ENCODE measurements around the gene MAGIX. TPM values are rescaled to one million over a fixed set of nuclear protein-coding genes. Genes with fewer than 3 reads are reported as not detected.

Gene MAGIX
- total and polyA plus RNA-seq, 2 of the 4 experiments (the other 2 are of a cell fraction): 0.72 to 1.1 TPM

DNA sequence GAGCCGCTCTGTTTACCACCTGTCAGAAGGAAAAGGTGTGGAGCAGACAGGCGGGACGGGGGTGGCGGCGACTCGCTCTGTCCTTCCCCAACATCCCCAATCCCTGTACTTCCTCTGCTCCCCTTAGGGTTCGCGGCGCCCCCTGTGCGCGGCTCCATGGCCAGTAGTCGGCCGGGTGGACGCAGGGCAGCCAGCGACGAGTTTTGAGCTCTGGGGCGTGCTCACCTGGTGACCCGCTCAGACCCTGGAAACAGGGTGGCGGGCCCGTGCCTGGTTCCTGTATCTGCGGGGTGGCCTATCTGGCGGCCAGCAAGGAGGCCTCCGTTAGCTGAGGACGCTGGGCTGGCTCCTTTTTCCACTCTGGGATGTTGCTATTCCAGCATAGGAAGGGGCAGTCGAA lies 5.4 kb upstream of the MAGIX start:
- H3K4me2 ChIP-seq (ENCODE audit: low read depth, low read length): no peak overlapping the region
- no peaks in the 10 kb centered on the region for H3K9me1 ChIP-seq (ENCODE audit: insufficient read depth, low read length)
- H3K14ac ChIP-seq (replicated peaks; ENCODE audit: low read depth, low read length): no peak overlapping the region
- no peak overlapping the region for H2AK5ac ChIP-seq (ENCODE audit: low read depth, low read length)
- 67% methylated on average over 11 of the region's 25 CpGs; no CpG with 5 or more reads in 1 of the 2 experiments for WGBS, 2 experiments (ENCODE audit: extremely low coverage in 2 of 2, insufficient read length in 1 of 2)
- POLR2A ChIA-PET (ENCODE audit: unreplicated experiment): interaction anchor here (0.5 kb wide), 1 partner anchor 54 kb away, joined by 12 read pairs; no protein-coding TSS in a partner anchor
- no peaks in the 10 kb centered on the region; a peak in 1 of 4 replicates for H3K79me1 ChIP-seq (ENCODE audit: low read depth in 1 of 2, low read length in 2 of 2)
- intact Hi-C loops (cut with micrococcal nuclease): no loop called here
- no peak for DNase-seq
- no peak overlapping the region for H2BK20ac ChIP-seq (ENCODE audit: low read depth, low read length)
- no peaks in the 10 kb centered on the region for H4K20me1 ChIP-seq (ENCODE audit: insufficient read depth, low read length)
- H3K56ac ChIP-seq (ENCODE audit: extremely low read depth, insufficient read depth, low read length): no peak overlapping the region
- in situ Hi-C loops (cut with MboI; ENCODE audit: low sequenced_read_pairs): no loop called here
- no peak overlapping the region for H2BK120ac ChIP-seq (ENCODE audit: low read depth, low read length)
- dilution Hi-C loops (cut with HindIII; ENCODE audit: low sequenced_read_pairs, unreplicated experiment): no loop called here
- no peak overlapping the region for H2BK5ac ChIP-seq (ENCODE audit: low read depth, low read length, poor library complexity, severe bottlenecking)
- H2BK15ac ChIP-seq (ENCODE audit: low read depth, low read length): no peak overlapping the region
- no peak overlapping the region for H3K18ac ChIP-seq (ENCODE audit: low read depth, low read length)
- H3K36me3 ChIP-seq (ENCODE audit: control insufficient read depth, insufficient read depth, low read length): no peaks in the 10 kb centered on the region
- BruUV-seq (replicated peaks): no TSS peak
- H3K23ac ChIP-seq (ENCODE audit: low read depth, low read length): no peak overlapping the region
- no peak overlapping the region for H4K8ac ChIP-seq (ENCODE audit: low read depth in 2 of 2, low read length in 2 of 2)
- H2AK9ac ChIP-seq (replicated peaks; ENCODE audit: low read depth, low read length, poor library complexity): peak overlapping the region; percentile 28
- H3K4me1 ChIP-seq (ENCODE audit: control insufficient read depth, insufficient read depth, low read length): peaks cover 6% of the 10 kb centered on the region
- no peak overlapping the region for H3K27ac ChIP-seq (ENCODE audit: insufficient read depth, low read length)
- H3K4ac ChIP-seq (ENCODE audit: low read depth, low read length): no peak overlapping the region
- H3K4me3 ChIP-seq (ENCODE audit: insufficient read depth, low read depth, low read length): no peak overlapping the region
- H4K91ac ChIP-seq (ENCODE audit: insufficient read depth, low read depth, low read length): no peak overlapping the region
- CTCF ChIA-PET: no interaction called here
- H4K5ac ChIP-seq (ENCODE audit: low read depth, low read length): no peak overlapping the region
- TF ChIP-seq ELK1 (IDR thresholded peaks at IDR 0.05; ENCODE audit: borderline replicate concordance, low read depth, low read length) (no peak), RAD21 (IDR thresholded peaks at IDR 0.05; ENCODE audit: low read length) (no peak), CEBPB (IDR thresholded peaks at IDR 0.05; ENCODE audit: low read depth, low read length) (no peak), MAFK (IDR thresholded peaks at IDR 0.05; ENCODE audit: low read depth, low read length) (no peak), CHD1 (IDR thresholded peaks at IDR 0.05; ENCODE audit: low read depth, low read length) (no peak), RFX5 (IDR thresholded peaks at IDR 0.05; ENCODE audit: low read depth, low read length) (no peak), POLR2A (IDR thresholded peaks at IDR 0.05; ENCODE audit: low read depth, low read length) (no peak), MXI1 (IDR thresholded peaks at IDR 0.05; ENCODE audit: borderline replicate concordance, low read depth, low read length) (no peak), FOS (IDR thresholded peaks at IDR 0.05; ENCODE audit: low read depth, low read length) (no peak), SMC3 (IDR thresholded peaks at IDR 0.05; ENCODE audit: low read depth, low read length) (no peak), USF2 (IDR thresholded peaks at IDR 0.05; ENCODE audit: low read depth, low read length) (no peak), NFE2L2 (IDR thresholded peaks at IDR 0.05; ENCODE audit: low read depth, low read length) (no peak), BHLHE40 (IDR thresholded peaks at IDR 0.05; ENCODE audit: low read depth, low read length) (no peak), MAZ (IDR thresholded peaks at IDR 0.05; ENCODE audit: borderline replicate concordance, low read depth, low read length) (no peak), RCOR1 (IDR thresholded peaks at IDR 0.05; ENCODE audit: insufficient replicate concordance, low read length) (no peak)
- TF ChIP-seq, protein P1, sequence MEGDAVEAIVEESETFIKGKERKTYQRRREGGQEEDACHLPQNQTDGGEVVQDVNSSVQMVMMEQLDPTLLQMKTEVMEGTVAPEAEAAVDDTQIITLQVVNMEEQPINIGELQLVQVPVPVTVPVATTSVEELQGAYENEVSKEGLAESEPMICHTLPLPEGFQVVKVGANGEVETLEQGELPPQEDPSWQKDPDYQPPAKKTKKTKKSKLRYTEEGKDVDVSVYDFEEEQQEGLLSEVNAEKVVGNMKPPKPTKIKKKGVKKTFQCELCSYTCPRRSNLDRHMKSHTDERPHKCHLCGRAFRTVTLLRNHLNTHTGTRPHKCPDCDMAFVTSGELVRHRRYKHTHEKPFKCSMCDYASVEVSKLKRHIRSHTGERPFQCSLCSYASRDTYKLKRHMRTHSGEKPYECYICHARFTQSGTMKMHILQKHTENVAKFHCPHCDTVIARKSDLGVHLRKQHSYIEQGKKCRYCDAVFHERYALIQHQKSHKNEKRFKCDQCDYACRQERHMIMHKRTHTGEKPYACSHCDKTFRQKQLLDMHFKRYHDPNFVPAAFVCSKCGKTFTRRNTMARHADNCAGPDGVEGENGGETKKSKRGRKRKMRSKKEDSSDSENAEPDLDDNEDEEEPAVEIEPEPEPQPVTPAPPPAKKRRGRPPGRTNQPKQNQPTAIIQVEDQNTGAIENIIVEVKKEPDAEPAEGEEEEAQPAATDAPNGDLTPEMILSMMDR (conservative IDR thresholded peaks at IDR 0.05; ENCODE audit: low read depth, low read length): no peak
- H3K27me3 ChIP-seq (ENCODE audit: control insufficient read depth, insufficient read depth, low read length): no peaks in the 10 kb centered on the region; the same call in 1 of the 2 replicates
- no peak overlapping the region for H3K9ac ChIP-seq (ENCODE audit: low read depth, low read length)
- H2AFZ ChIP-seq (replicated peaks; ENCODE audit: low read length, poor library complexity): no peak overlapping the region
- H3K9me3 ChIP-seq (ENCODE audit: control insufficient read depth, insufficient read depth, low read length): no peaks in the 10 kb centered on the region
- no peak for ATAC-seq (ENCODE audit: low read depth)
